Peyer's patch (tissue), 4 donors: ENCODE data around the gene TXNL1.

Source experiments
- POLR2A ChIP-seq, 2 donors: fragments of 450-650 bp; IDR thresholded peaks; one replicate each; pipeline ENCODE4 v1.5.1; 2017; ENCODE audit warnings: antibody characterized with exemption in 2 of 2, mild to moderate bottlenecking in 2 of 2, moderate library complexity in 2 of 2
- TF ChIP-seq, protein P1 (sequence below), 6 experiments: fragments of 450-650 bp in 4 of 6; fragments of 200-600 bp in 2 of 6; sonication (generic) in 1 of 6; IDR thresholded peaks; one replicate each; pipeline ENCODE4 v1.5.1; 2017 to 2019; ENCODE audit warnings: antibody characterized with exemption in 6 of 6, mild to moderate bottlenecking in 3 of 6, moderate library complexity in 1 of 6

GRCh38 chr18:56562479-56562878 lies 75.9 kb downstream of the TXNL1 start:
- TF ChIP-seq, protein P1, sequence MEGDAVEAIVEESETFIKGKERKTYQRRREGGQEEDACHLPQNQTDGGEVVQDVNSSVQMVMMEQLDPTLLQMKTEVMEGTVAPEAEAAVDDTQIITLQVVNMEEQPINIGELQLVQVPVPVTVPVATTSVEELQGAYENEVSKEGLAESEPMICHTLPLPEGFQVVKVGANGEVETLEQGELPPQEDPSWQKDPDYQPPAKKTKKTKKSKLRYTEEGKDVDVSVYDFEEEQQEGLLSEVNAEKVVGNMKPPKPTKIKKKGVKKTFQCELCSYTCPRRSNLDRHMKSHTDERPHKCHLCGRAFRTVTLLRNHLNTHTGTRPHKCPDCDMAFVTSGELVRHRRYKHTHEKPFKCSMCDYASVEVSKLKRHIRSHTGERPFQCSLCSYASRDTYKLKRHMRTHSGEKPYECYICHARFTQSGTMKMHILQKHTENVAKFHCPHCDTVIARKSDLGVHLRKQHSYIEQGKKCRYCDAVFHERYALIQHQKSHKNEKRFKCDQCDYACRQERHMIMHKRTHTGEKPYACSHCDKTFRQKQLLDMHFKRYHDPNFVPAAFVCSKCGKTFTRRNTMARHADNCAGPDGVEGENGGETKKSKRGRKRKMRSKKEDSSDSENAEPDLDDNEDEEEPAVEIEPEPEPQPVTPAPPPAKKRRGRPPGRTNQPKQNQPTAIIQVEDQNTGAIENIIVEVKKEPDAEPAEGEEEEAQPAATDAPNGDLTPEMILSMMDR (IDR thresholded peaks at IDR 0.05), result no peak
- TF ChIP-seq POLR2A (IDR thresholded peaks at IDR 0.05), result no peak
